PC-9 (cell line): Measurements from ENCODE around the gene GALNT16. TPM values are rescaled to one million over a fixed set of nuclear protein-coding genes. Genes with fewer than 3 reads are reported as not detected.

Experiments
- BruUV-seq: library from RNA; stranded (reverse); fragments of 400-500 nt; replicated peaks from 2 replicates; lab custom pipeline; 2021; lab: Mats Ljungman, UMichigan
- CTCF ChIA-PET: fragments of 300-600 bp; sonication (Branson Sonifier 250); formaldehyde crosslinking; loops from one replicate; lab custom pipeline; 2022; ENCODE audit warnings: antibody characterized with exemption; lab: Charles Lee
- POLR2A ChIA-PET: fragments of 300-600 bp; sonication (Branson Sonifier 250); formaldehyde crosslinking; loops from one replicate; lab custom pipeline; 2022; ENCODE audit warnings: antibody characterized with exemption; ENCODE audit not compliant: unreplicated experiment; lab: Charles Lee
- DNase-seq, 2 experiments: peaks; one replicate each; pipeline versions ENCODE4 v3.0.0 to v3.0.0-alpha.2; 2015 to 2022; ENCODE audit warnings: mixed read lengths in 1 of 2
- H2AFZ ChIP-seq: fragments of 200-600 bp; sonication (generic); 2 replicates; pipeline ENCODE4 v1.8.1; 2017; ENCODE audit warnings: antibody characterized with exemption
- H3F3A ChIP-seq: fragments of 200-600 bp; sonication (generic); 2 replicates; pipeline ENCODE4 v1.8.1; 2017; ENCODE audit warnings: antibody characterized with exemption, mild to moderate bottlenecking, low read depth; ENCODE audit not compliant: insufficient read depth
- H3K27ac ChIP-seq: fragments of 200-600 bp; sonication (generic); 2 replicates; pipeline ENCODE4 v1.6.1; 2016; ENCODE audit warnings: mixed run types
- H3K27me3 ChIP-seq: fragments of 200-600 bp; sonication (generic); 2 replicates; pipeline ENCODE4 v1.6.1; 2016; ENCODE audit warnings: low read depth, mixed run types; ENCODE audit not compliant: insufficient read depth
- H3K36me3 ChIP-seq: fragments of 200-600 bp; sonication (generic); 2 replicates; pipeline ENCODE4 v1.6.1; 2016; ENCODE audit warnings: low read depth, mixed run types
- H3K4me1 ChIP-seq: fragments of 200-600 bp; sonication (generic); replicated peaks from 2 replicates; pipeline ENCODE4 v1.6.1; 2016; ENCODE audit warnings: mixed run types; ENCODE audit not compliant: insufficient read depth
- H3K4me2 ChIP-seq: fragments of 200-600 bp; sonication (generic); 2 replicates; pipeline ENCODE4 v1.6.1; 2017; ENCODE audit warnings: mixed run types
- H3K4me3 ChIP-seq: fragments of 200-600 bp; sonication (generic); 2 replicates; pipeline ENCODE4 v1.6.1; 2016; ENCODE audit warnings: mixed run types
- H3K79me2 ChIP-seq: fragments of 200-600 bp; sonication (generic); 2 replicates; pipeline ENCODE4 v1.6.1; 2017; ENCODE audit warnings: low read depth, mixed run types
- H3K9me2 ChIP-seq: fragments of 200-600 bp; sonication (generic); 2 replicates; pipeline ENCODE4 v1.8.1; 2017; ENCODE audit warnings: mild to moderate bottlenecking; ENCODE audit not compliant: insufficient read depth
- H3K9me3 ChIP-seq: fragments of 200-600 bp; sonication (generic); 2 replicates; pipeline ENCODE4 v1.8.1; 2016; ENCODE audit warnings: low read depth; ENCODE audit not compliant: insufficient read depth
- H4K20me1 ChIP-seq: fragments of 200-600 bp; sonication (generic); 2 replicates; pipeline ENCODE4 v1.8.1; 2017; ENCODE audit not compliant: insufficient read depth
- EZH2 ChIP-seq: fragments of 200-600 bp; sonication (generic); IDR thresholded peaks from 2 replicates; pipeline ENCODE4 v1.8.0; 2017; ENCODE audit warnings: antibody characterized with exemption, low read depth
- intact Hi-C: fragments of 100-400 bp; cut with micrococcal nuclease; formaldehyde crosslinking; loops from one replicate; pipeline ENCODE4 v1.10.0; 2022; ENCODE audit not compliant: unreplicated experiment
- total RNA-seq: library from RNA; stranded (reverse); gene quantifications from 2 replicates; pipeline ENCODE4 v1.2.3, GENCODE V29; 2021
- TF ChIP-seq, protein P1 (sequence below): fragments of 200-600 bp; sonication (generic); conservative IDR thresholded peaks from 2 replicates; pipeline ENCODE4 v1.6.1; 2017; ENCODE audit warnings: mixed run types, antibody characterized with exemption, mild to moderate bottlenecking, moderate library complexity

The GALNT16 gene
- total RNA-seq, 1 experiment from 2014 or later = 22.8 TPM

DNA sequence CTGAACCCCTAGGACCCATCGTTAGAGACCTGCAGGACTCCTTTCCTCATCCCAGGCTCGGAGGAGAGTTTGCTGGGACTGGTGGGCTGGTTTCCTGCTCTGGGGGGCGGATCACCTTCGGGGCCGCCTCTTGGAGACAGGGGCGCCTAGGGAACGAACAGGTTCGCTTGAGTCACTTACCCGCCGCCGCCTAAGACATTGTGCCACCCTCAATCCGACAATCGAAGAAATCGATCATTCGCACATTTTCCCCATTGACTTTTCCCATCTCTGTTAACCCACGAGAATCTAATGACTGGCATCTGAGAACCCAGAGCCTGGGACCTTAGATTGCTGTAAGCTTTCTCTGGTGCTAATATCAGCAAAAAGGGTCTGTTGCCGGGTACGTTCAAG lies 138.9 kb downstream of the GALNT16 start:
- ChIA-PET POLR2A (interaction anchor here (0.6 kb wide), 1 partner anchor 460 kb away, joined by 3 read pairs; no protein-coding TSS in a partner anchor), CTCF (no interaction called here)
- no peaks in the 10 kb centered on the region for H3K9me2 ChIP-seq
- no peaks in the 10 kb centered on the region for H3K27me3 ChIP-seq
- H2AFZ ChIP-seq = peak overlapping the region; percentile 85
- H3K9me3 ChIP-seq = no peaks in the 10 kb centered on the region
- peak overlapping the region; percentile 97 for H3K4me2 ChIP-seq
- peaks cover 95% of the 10 kb centered on the region for H3K79me2 ChIP-seq
- DNase-seq = no peak
- H3K36me3 ChIP-seq = peaks cover 32% of the 10 kb centered on the region
- H3K4me1 ChIP-seq = peaks cover 46% of the 10 kb centered on the region
- BruUV-seq = TSS peak; percentile 67
- H3K27ac ChIP-seq = peak overlapping the region; percentile 81
- peaks cover 62% of the 10 kb centered on the region for H4K20me1 ChIP-seq
- peak overlapping the region; percentile 96 for H3K4me3 ChIP-seq
- peaks cover 6% of the 10 kb centered on the region; the same call in 1 of the 2 replicates for H3F3A ChIP-seq
- intact Hi-C loops = no loop called here
- TF ChIP-seq, protein P1, sequence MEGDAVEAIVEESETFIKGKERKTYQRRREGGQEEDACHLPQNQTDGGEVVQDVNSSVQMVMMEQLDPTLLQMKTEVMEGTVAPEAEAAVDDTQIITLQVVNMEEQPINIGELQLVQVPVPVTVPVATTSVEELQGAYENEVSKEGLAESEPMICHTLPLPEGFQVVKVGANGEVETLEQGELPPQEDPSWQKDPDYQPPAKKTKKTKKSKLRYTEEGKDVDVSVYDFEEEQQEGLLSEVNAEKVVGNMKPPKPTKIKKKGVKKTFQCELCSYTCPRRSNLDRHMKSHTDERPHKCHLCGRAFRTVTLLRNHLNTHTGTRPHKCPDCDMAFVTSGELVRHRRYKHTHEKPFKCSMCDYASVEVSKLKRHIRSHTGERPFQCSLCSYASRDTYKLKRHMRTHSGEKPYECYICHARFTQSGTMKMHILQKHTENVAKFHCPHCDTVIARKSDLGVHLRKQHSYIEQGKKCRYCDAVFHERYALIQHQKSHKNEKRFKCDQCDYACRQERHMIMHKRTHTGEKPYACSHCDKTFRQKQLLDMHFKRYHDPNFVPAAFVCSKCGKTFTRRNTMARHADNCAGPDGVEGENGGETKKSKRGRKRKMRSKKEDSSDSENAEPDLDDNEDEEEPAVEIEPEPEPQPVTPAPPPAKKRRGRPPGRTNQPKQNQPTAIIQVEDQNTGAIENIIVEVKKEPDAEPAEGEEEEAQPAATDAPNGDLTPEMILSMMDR = no peak
- no peak for TF ChIP-seq EZH2

DNA sequence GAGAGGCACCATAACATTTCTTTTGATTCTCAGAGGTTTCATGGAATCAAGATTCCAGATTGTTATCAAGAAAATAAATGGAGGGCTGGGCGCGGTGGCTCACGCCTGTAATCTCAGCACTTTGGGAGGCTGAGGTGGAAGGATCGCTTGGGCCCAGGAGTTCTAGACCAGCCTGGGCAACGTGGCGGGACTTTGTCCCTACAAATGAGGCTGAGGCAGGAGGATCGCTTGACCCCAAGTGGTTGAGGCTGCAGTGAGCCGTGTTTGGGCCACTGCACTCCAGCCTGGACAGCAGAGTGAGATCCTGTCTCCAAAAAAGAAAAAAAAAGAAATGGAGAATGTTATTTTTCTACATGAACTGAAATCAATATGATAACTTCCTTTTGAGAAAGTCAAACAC lies 139.8 kb downstream of the GALNT16 start:
- intact Hi-C loops = no loop called here
- CTCF ChIA-PET = no interaction called here

GRCh38 chr14:69400154-69400553 lies 140.2 kb downstream of the GALNT16 start:
- peaks cover 18% of the 10 kb centered on the region; the same call in 1 of the 2 replicates for H3K36me3 ChIP-seq
- H3K4me2 ChIP-seq = peak overlapping the region; percentile 97
- TF ChIP-seq, protein P1 = no peak
- no peak for TF ChIP-seq EZH2
- peaks cover 6% of the 10 kb centered on the region; the same call in 1 of the 2 replicates for H3F3A ChIP-seq
- peaks cover 95% of the 10 kb centered on the region for H3K79me2 ChIP-seq
- H3K4me3 ChIP-seq = peak overlapping the region; percentile 96
- no peak overlapping the region for H3K27ac ChIP-seq
- DNase-seq = no peak
- H3K4me1 ChIP-seq = peaks cover 46% of the 10 kb centered on the region
- intact Hi-C loops = no loop called here
- no peaks in the 10 kb centered on the region for H3K27me3 ChIP-seq
- H4K20me1 ChIP-seq = peaks cover 65% of the 10 kb centered on the region
- CTCF ChIA-PET = no interaction called here
- BruUV-seq = no TSS peak
- no peaks in the 10 kb centered on the region for H3K9me3 ChIP-seq
- no peak overlapping the region for H2AFZ ChIP-seq
- POLR2A ChIA-PET = no interaction called here
- H3K9me2 ChIP-seq = no peaks in the 10 kb centered on the region

More for the DNA sequence above, 139.8 kb downstream of the GALNT16 start:
- peak overlapping the region; percentile 97 for H3K4me2 ChIP-seq
- peaks cover 6% of the 10 kb centered on the region; the same call in 1 of the 2 replicates for H3F3A ChIP-seq
- peaks cover 22% of the 10 kb centered on the region for H3K36me3 ChIP-seq
- H3K4me1 ChIP-seq = peaks cover 46% of the 10 kb centered on the region
- H2AFZ ChIP-seq = no peak overlapping the region
- POLR2A ChIA-PET = no interaction called here
- no peaks in the 10 kb centered on the region for H3K9me3 ChIP-seq
- H3K79me2 ChIP-seq = peaks cover 95% of the 10 kb centered on the region
- no peaks in the 10 kb centered on the region for H3K27me3 ChIP-seq
- DNase-seq = no peak
- peak overlapping the region; percentile 96 for H3K4me3 ChIP-seq
- BruUV-seq = no TSS peak
- H3K27ac ChIP-seq = no peak overlapping the region
- no peaks in the 10 kb centered on the region for H3K9me2 ChIP-seq
- no peak for TF ChIP-seq EZH2
- TF ChIP-seq, protein P1 = no peak
- peaks cover 62% of the 10 kb centered on the region for H4K20me1 ChIP-seq
